DND-41 (cell line): ENCODE measurements around the gene SERP2.

Experiments
- ATAC-seq: fragments of 200-7000 bp; cut with Tn5 transposase; 3 replicates; pipeline ENCODE4 v1.9.1; 2021; ENCODE audit warnings: low read depth; ENCODE audit not compliant: insufficient read depth
- DNase-seq: peaks from one replicate; pipeline ENCODE4 v3.0.0-alpha.2; 2020
- H2AFZ ChIP-seq: 2 replicates; pipeline ENCODE4 v1.6.0; 2012; ENCODE audit warnings: low read depth, low read length
- H3K27ac ChIP-seq: 2 replicates; pipeline ENCODE4 v1.5.1; 2012; ENCODE audit warnings: low read length, inconsistent platforms
- H3K27me3 ChIP-seq: fragments of 200-600 bp; sonication (generic); 2 replicates; pipeline ENCODE4 v1.6.0; 2012; ENCODE audit warnings: low read length, mild to moderate bottlenecking, inconsistent platforms; ENCODE audit not compliant: insufficient read depth, poor library complexity
- H3K36me3 ChIP-seq: 2 replicates; pipeline ENCODE4 v1.5.1; 2012; ENCODE audit warnings: low read length, inconsistent platforms; ENCODE audit not compliant: insufficient read depth
- H3K4me1 ChIP-seq: 2 replicates; pipeline ENCODE4 v1.5.1; 2012; ENCODE audit warnings: mild to moderate bottlenecking, low read length; ENCODE audit not compliant: insufficient read depth
- H3K4me2 ChIP-seq: 2 replicates; pipeline ENCODE4 v1.6.0; 2012; ENCODE audit warnings: mild to moderate bottlenecking, moderate library complexity, low read length, inconsistent platforms; ENCODE audit not compliant: insufficient read depth
- H3K4me3 ChIP-seq, 2 experiments: fragments of 200-600 bp in 1 of 2; shearing (Covaris generic) in 1 of 2; 2 replicates each; pipeline ENCODE4 v1.5.1; 2012 to 2016; ENCODE audit warnings: inconsistent platforms in 2 of 2, low read length in 2 of 2, mild to moderate bottlenecking in 2 of 2, low read depth in 1 of 2, moderate library complexity in 1 of 2
- H3K79me2 ChIP-seq: 2 replicates; pipeline ENCODE4 v1.6.0; 2012; ENCODE audit warnings: low read length, inconsistent platforms; ENCODE audit not compliant: insufficient read depth
- H3K9ac ChIP-seq: 2 replicates; pipeline ENCODE4 v1.6.0; 2012; ENCODE audit warnings: low read depth, mild to moderate bottlenecking, inconsistent platforms, low read length, moderate library complexity
- H3K9me3 ChIP-seq: 2 replicates; pipeline ENCODE4 v1.5.1; 2012; ENCODE audit warnings: low read length, moderate library complexity, mild to moderate bottlenecking, inconsistent platforms; ENCODE audit not compliant: insufficient read depth, severe bottlenecking
- H4K20me1 ChIP-seq: 2 replicates; pipeline ENCODE4 v1.6.0; 2012; ENCODE audit warnings: low read length; ENCODE audit not compliant: insufficient read depth
- CTCF ChIP-seq: IDR thresholded peaks from 2 replicates; pipeline ENCODE4 v1.5.1; 2012; ENCODE audit warnings: borderline replicate concordance, low read length, moderate library complexity, mild to moderate bottlenecking; ENCODE audit not compliant: poor library complexity, severe bottlenecking; ENCODE audit errors: extremely low read depth
- EZH2 ChIP-seq: IDR thresholded peaks from 3 replicates; pipeline ENCODE4 v1.6.1; 2012; ENCODE audit warnings: borderline replicate concordance, low read depth, mild to moderate bottlenecking, moderate library complexity, low read length, inconsistent platforms; ENCODE audit not compliant: severe bottlenecking

Gene SERP2

GRCh38 chr13:44433863-44434765 is 60.5 kb downstream of the SERP2 start:
- peaks cover 22% of the 10 kb centered on the region for H3K36me3 ChIP-seq
- H3K4me1 ChIP-seq, result peaks cover 24% of the 10 kb centered on the region
- peak overlapping the region; percentile 86 for H3K9ac ChIP-seq

GRCh38 chr13:44434766-44435141 is 61.1 kb downstream of the SERP2 start:
- peaks cover 12% of the 10 kb centered on the region for H4K20me1 ChIP-seq
- H3K27me3 ChIP-seq, result no peaks in the 10 kb centered on the region
- peak overlapping the region; percentile 89 for H3K27ac ChIP-seq
- peak overlapping the region; percentile 66; the same call in 1 of the 2 replicates for H2AFZ ChIP-seq
- peaks cover 22% of the 10 kb centered on the region for H3K36me3 ChIP-seq
- ATAC-seq (no peak), DNase-seq (no peak)
- peak overlapping the region; percentile 78 for H3K4me2 ChIP-seq
- H3K9ac ChIP-seq, result peak overlapping the region; percentile 86
- H3K9me3 ChIP-seq, result no peaks in the 10 kb centered on the region
- TF ChIP-seq CTCF, result no peak
- TF ChIP-seq EZH2, result no peak
- peaks cover 24% of the 10 kb centered on the region for H3K4me1 ChIP-seq
- H3K4me3 ChIP-seq, result peak overlapping the region; percentile 21 to 63; a peak in 3 of 4 replicates
- peaks cover 24% of the 10 kb centered on the region for H3K79me2 ChIP-seq

More at GRCh38 chr13:44433863-44434765, 60.5 kb downstream of the SERP2 start:
- no peaks in the 10 kb centered on the region for H3K27me3 ChIP-seq
- peak overlapping the region; percentile 78 for H3K4me2 ChIP-seq
- DNase-seq, result no peak
- peak overlapping the region; percentile 89 for H3K27ac ChIP-seq
- peak overlapping the region in 1 of 2 experiments; percentile 63; a peak in 2 of 4 replicates for H3K4me3 ChIP-seq
- H4K20me1 ChIP-seq, result peaks cover 12% of the 10 kb centered on the region
- H3K9me3 ChIP-seq, result no peaks in the 10 kb centered on the region
- peaks cover 24% of the 10 kb centered on the region for H3K79me2 ChIP-seq
- H2AFZ ChIP-seq, result no peak overlapping the region
- ATAC-seq, result no peak
- no peak for TF ChIP-seq EZH2
- TF ChIP-seq CTCF, result no peak

GRCh38 chr13:44435142-44435918 is 61.7 kb downstream of the SERP2 start:
- peaks cover 12% of the 10 kb centered on the region for H4K20me1 ChIP-seq
- peaks cover 22% of the 10 kb centered on the region for H3K36me3 ChIP-seq
- H3K4me2 ChIP-seq, result peak overlapping the region; percentile 78
- ATAC-seq (peak; percentile 77), DNase-seq (peak; percentile 98)
- peaks cover 24% of the 10 kb centered on the region for H3K79me2 ChIP-seq
- peaks cover 24% of the 10 kb centered on the region for H3K4me1 ChIP-seq
- H3K27me3 ChIP-seq, result no peaks in the 10 kb centered on the region
- H3K4me3 ChIP-seq, result peak overlapping the region; percentile 49 to 63
- no peak for TF ChIP-seq EZH2
- no peak for TF ChIP-seq CTCF
- H3K27ac ChIP-seq, result peak overlapping the region; percentile 89
- peak overlapping the region; percentile 66 for H2AFZ ChIP-seq
- H3K9ac ChIP-seq, result peak overlapping the region; percentile 86
- no peaks in the 10 kb centered on the region for H3K9me3 ChIP-seq
